H9 (cell line): ENCODE data around the gene ZNF292. TPM values are rescaled to one million over a fixed set of nuclear protein-coding genes. Genes with fewer than 3 reads are reported as not detected.

Source experiments
- DNase-seq: peaks from one replicate; pipeline ENCODE4 v3.0.0-alpha.2; 2017
- H2AFZ ChIP-seq: one replicate; pipeline ENCODE4 v1.6.1; 2013; ENCODE audit warnings: mild to moderate bottlenecking, low read length, control low read depth, moderate library complexity
- H2AK5ac ChIP-seq: 2 replicates; pipeline ENCODE4 v1.6.1; 2013; ENCODE audit warnings: low read length, control low read depth, mixed read lengths; ENCODE audit not compliant: insufficient read length
- H2BK120ac ChIP-seq: one replicate; pipeline ENCODE4 v1.6.1; 2013; ENCODE audit warnings: low read depth, mild to moderate bottlenecking, low read length, control low read depth, inconsistent platforms; ENCODE audit not compliant: poor library complexity, severe bottlenecking
- H2BK12ac ChIP-seq: 2 replicates; pipeline ENCODE4 v1.6.1; 2013; ENCODE audit warnings: low read length, control low read depth, mixed read lengths, low read depth; ENCODE audit not compliant: insufficient read length
- H2BK15ac ChIP-seq: 2 replicates; pipeline ENCODE4 v1.6.1; 2013; ENCODE audit warnings: low read depth, low read length, control low read depth
- H2BK20ac ChIP-seq: one replicate; pipeline ENCODE4 v1.6.1; 2013; ENCODE audit warnings: low read depth, mild to moderate bottlenecking, low read length, control low read depth, inconsistent platforms; ENCODE audit not compliant: poor library complexity, severe bottlenecking
- H2BK5ac ChIP-seq: 2 replicates; pipeline ENCODE4 v1.6.1; 2013; ENCODE audit warnings: low read length, control low read depth, mixed read lengths; ENCODE audit not compliant: insufficient read length
- H3K14ac ChIP-seq: 2 replicates; pipeline ENCODE4 v1.6.1; 2013; ENCODE audit warnings: low read length, control low read depth; ENCODE audit not compliant: insufficient read depth
- H3K18ac ChIP-seq: 2 replicates; pipeline ENCODE4 v1.6.1; 2013; ENCODE audit warnings: low read depth, mild to moderate bottlenecking, mixed read lengths, low read length, control low read depth; ENCODE audit not compliant: insufficient read length
- H3K23ac ChIP-seq: 2 replicates; pipeline ENCODE4 v1.6.1; 2013; ENCODE audit warnings: low read length, control low read depth, mixed read lengths, low read depth; ENCODE audit not compliant: insufficient read length
- H3K23me2 ChIP-seq: 2 replicates; pipeline ENCODE4 v1.6.1; 2013; ENCODE audit warnings: low read depth, mild to moderate bottlenecking, mixed read lengths, low read length, control low read depth; ENCODE audit not compliant: insufficient read length, poor library complexity, severe bottlenecking
- H3K27ac ChIP-seq: 2 replicates; pipeline ENCODE4 v1.5.1; 2013; ENCODE audit warnings: low read length, control low read depth, mixed read lengths, low read depth; ENCODE audit not compliant: insufficient read length
- H3K27me3 ChIP-seq: 2 replicates; pipeline ENCODE4 v1.6.1; 2013; ENCODE audit warnings: low read length, control low read depth, inconsistent platforms; ENCODE audit not compliant: insufficient read depth
- H3K4ac ChIP-seq: 2 replicates; pipeline ENCODE4 v1.6.1; 2013; ENCODE audit warnings: low read depth, mild to moderate bottlenecking, control low read depth, inconsistent platforms, low read length, moderate library complexity
- H3K4me1 ChIP-seq: 2 replicates; pipeline ENCODE4 v1.6.1; 2013; ENCODE audit warnings: low read length, control low read depth, inconsistent platforms; ENCODE audit not compliant: insufficient read depth
- H3K4me2 ChIP-seq: 2 replicates; pipeline ENCODE4 v1.6.1; 2013; ENCODE audit warnings: low read length, control low read depth, mixed read lengths; ENCODE audit not compliant: insufficient read length, insufficient read depth
- H3K56ac ChIP-seq: 2 replicates; pipeline ENCODE4 v1.6.1; 2013; ENCODE audit warnings: low read depth, mild to moderate bottlenecking, mixed read lengths, low read length, control low read depth; ENCODE audit not compliant: insufficient read length
- H3K79me1 ChIP-seq: 2 replicates; pipeline ENCODE4 v1.6.1; 2013; ENCODE audit warnings: low read depth, mild to moderate bottlenecking, moderate library complexity, low read length, control low read depth, inconsistent platforms; ENCODE audit not compliant: insufficient read depth, poor library complexity, severe bottlenecking
- H3K79me2 ChIP-seq: 2 replicates; pipeline ENCODE4 v1.6.1; 2013; ENCODE audit warnings: low read length, control low read depth, inconsistent platforms; ENCODE audit not compliant: insufficient read depth
- H3K9ac ChIP-seq: 2 replicates; pipeline ENCODE4 v1.6.1; 2013; ENCODE audit warnings: low read length, control low read depth, mixed read lengths; ENCODE audit not compliant: insufficient read length; ENCODE audit errors: extremely low read depth
- H3K9me3 ChIP-seq: one replicate; pipeline ENCODE4 v1.6.1; 2013; ENCODE audit warnings: low read depth, low read length, inconsistent platforms; ENCODE audit not compliant: control insufficient read depth
- H3T11ph ChIP-seq: one replicate; pipeline ENCODE4 v1.6.1; 2013; ENCODE audit warnings: mild to moderate bottlenecking, low read length, control low read depth, inconsistent platforms
- H4K20me1 ChIP-seq: one replicate; pipeline ENCODE4 v1.6.1; 2013; ENCODE audit not compliant: control insufficient read depth, insufficient read length, insufficient read depth
- H4K5ac ChIP-seq: 2 replicates; pipeline ENCODE4 v1.6.1; 2013; ENCODE audit warnings: low read depth, mild to moderate bottlenecking, mixed read lengths, low read length, control low read depth; ENCODE audit not compliant: insufficient read length
- H4K8ac ChIP-seq: replicated peaks from 2 replicates; pipeline ENCODE4 v1.6.1; 2013; ENCODE audit warnings: low read length, control low read depth, mixed read lengths, low read depth; ENCODE audit not compliant: insufficient read length
- H4K91ac ChIP-seq: 2 replicates; pipeline ENCODE4 v1.6.1; 2013; ENCODE audit warnings: low read depth, mild to moderate bottlenecking, moderate library complexity, mixed read lengths, low read length, control low read depth; ENCODE audit not compliant: insufficient read length
- H3K27ac Mint-ChIP-seq, 3 experiments: 2 replicates in 2 of 3; 3 replicates in 1 of 3; pipeline ENCODE4 v1.8.0; 2020 to 2021; ENCODE audit warnings: mixed read lengths in 3 of 3, mild to moderate bottlenecking in 1 of 3, moderate library complexity in 1 of 3
- H3K27me3 Mint-ChIP-seq: 2 replicates; pipeline ENCODE4 v1.8.0; 2021; ENCODE audit warnings: low read depth, mild to moderate bottlenecking, moderate library complexity, mixed read lengths
- H3K36me3 Mint-ChIP-seq, 3 experiments: 2 replicates in 2 of 3; 3 replicates in 1 of 3; pipeline ENCODE4 v1.8.0; 2020 to 2021; ENCODE audit warnings: low read depth in 3 of 3, mixed read lengths in 3 of 3; ENCODE audit not compliant: insufficient read depth in 1 of 3
- H3K4me1 Mint-ChIP-seq, 2 experiments: 2 replicates each; pipeline ENCODE4 v1.8.0; 2020; ENCODE audit warnings: mixed read lengths in 2 of 2
- H3K4me3 Mint-ChIP-seq, 2 experiments: 2 replicates in 1 of 2; 3 replicates in 1 of 2; pipeline ENCODE4 v1.8.0; 2020 to 2021; ENCODE audit warnings: mild to moderate bottlenecking in 2 of 2, mixed read lengths in 2 of 2, moderate library complexity in 1 of 2
- H3K9me3 Mint-ChIP-seq, 2 experiments: 2 replicates in 1 of 2; 3 replicates in 1 of 2; pipeline ENCODE4 v1.8.0; 2020; ENCODE audit warnings: mild to moderate bottlenecking in 2 of 2, mixed read lengths in 2 of 2, moderate library complexity in 1 of 2
- WGBS: extraction: QIAGEN DNeasy Blood & Tissue Kit; methylation state at CpG from one replicate; pipeline ENCODE4 v1.1.7; 2013; ENCODE audit warnings: missing lambda C conversion rate, low lambda C conversion rate, mixed read lengths; ENCODE audit not compliant: insufficient read length; ENCODE audit errors: extremely low coverage; 5-methylcytosine and 5-hydroxymethylcytosine counted together
- total RNA-seq: library from RNA; stranded (reverse); gene quantifications from 2 replicates; pipeline ENCODE4 v1.2.1, GENCODE V29; 2021
- TF ChIP-seq, protein P1 (sequence below): fragments of 200-600 bp; sonication (generic); conservative IDR thresholded peaks from 3 replicates; pipeline ENCODE4 v1.8.0; 2021; ENCODE audit warnings: antibody characterized with exemption, mild to moderate bottlenecking

Gene ZNF292
- total RNA-seq, 1 experiment from 2014 or later, result 38.7 TPM

DNA sequence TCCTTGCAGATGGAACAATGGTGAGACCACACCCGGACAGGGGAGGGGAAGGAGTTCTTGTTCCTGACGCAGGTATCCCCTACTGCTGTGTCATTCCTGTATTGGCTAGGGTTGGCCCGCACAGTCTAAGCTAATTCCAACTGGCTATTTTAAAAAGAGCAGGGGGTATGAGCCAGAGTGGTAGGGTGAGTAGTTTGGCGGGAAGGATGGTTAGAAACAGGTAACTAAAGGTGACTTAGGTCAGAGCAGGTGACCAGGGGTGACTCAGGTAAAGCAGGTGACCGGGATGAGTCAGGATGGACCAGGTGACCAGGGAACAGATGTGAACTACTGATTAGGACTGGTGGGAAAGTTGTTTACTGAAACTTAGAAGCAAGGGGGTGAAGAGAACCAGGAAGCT lies 58.0 kb downstream of the ZNF292 start:
- no peaks in the 10 kb centered on the region for H3K27me3 Mint-ChIP-seq
- Histone ChIP-seq H3K23ac (no peak overlapping the region), H4K20me1 (no peaks in the 10 kb centered on the region), H4K5ac (no peak overlapping the region), H3K4me2 (no peak overlapping the region), H3K4ac (no peak overlapping the region), H3K9ac (no peak overlapping the region), H2BK5ac (no peak overlapping the region), H3K56ac (no peak overlapping the region), H4K91ac (no peak overlapping the region), H3K79me2 (peaks cover 9% of the 10 kb centered on the region; the same call in 1 of the 2 replicates), H2AFZ (no peak overlapping the region), H3T11ph (no peak overlapping the region), H2AK5ac (no peak overlapping the region), H3K23me2 (peaks cover 2% of the 10 kb centered on the region), H2BK120ac (no peak overlapping the region), H3K27me3 (no peaks in the 10 kb centered on the region), H3K18ac (no peak overlapping the region), H3K9me3 (no peaks in the 10 kb centered on the region), H2BK12ac (no peak overlapping the region), H2BK15ac (no peak overlapping the region), H2BK20ac (no peak overlapping the region), H3K79me1 (peaks cover 6% of the 10 kb centered on the region), H3K14ac (no peak overlapping the region), H3K4me1 (peaks cover 15% of the 10 kb centered on the region), H4K8ac (no peak overlapping the region), H3K27ac (no peak overlapping the region)
- H3K9me3 Mint-ChIP-seq, result no peaks in the 10 kb centered on the region
- peaks cover 6 to 21% (median 16%) of the 10 kb centered on the region in 3 experiments; a peak in 5 of 7 replicates for H3K36me3 Mint-ChIP-seq
- WGBS, result no CpG with 5 or more reads among the region's 5 CpGs
- DNase-seq, result no peak
- H3K4me3 Mint-ChIP-seq, result no peak overlapping the region
- TF ChIP-seq, protein P1, sequence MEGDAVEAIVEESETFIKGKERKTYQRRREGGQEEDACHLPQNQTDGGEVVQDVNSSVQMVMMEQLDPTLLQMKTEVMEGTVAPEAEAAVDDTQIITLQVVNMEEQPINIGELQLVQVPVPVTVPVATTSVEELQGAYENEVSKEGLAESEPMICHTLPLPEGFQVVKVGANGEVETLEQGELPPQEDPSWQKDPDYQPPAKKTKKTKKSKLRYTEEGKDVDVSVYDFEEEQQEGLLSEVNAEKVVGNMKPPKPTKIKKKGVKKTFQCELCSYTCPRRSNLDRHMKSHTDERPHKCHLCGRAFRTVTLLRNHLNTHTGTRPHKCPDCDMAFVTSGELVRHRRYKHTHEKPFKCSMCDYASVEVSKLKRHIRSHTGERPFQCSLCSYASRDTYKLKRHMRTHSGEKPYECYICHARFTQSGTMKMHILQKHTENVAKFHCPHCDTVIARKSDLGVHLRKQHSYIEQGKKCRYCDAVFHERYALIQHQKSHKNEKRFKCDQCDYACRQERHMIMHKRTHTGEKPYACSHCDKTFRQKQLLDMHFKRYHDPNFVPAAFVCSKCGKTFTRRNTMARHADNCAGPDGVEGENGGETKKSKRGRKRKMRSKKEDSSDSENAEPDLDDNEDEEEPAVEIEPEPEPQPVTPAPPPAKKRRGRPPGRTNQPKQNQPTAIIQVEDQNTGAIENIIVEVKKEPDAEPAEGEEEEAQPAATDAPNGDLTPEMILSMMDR, result no peak
- peaks cover 60 to 62% of the 10 kb centered on the region in 2 experiments for H3K4me1 Mint-ChIP-seq
- peak overlapping the region; percentile 33 to 87 (median 69); a peak in 5 of 7 replicates for H3K27ac Mint-ChIP-seq
